GM19397 (cell line): ENCODE measurements around the gene TMEM92.
"Not testable (repeated sequence)": the region's sequence is repeated elsewhere in the genome, so short reads cannot be mapped to it uniquely, and the experiment has no call there.

ENCODE experiments used
- ATAC-seq: cut with Tn5 transposase; IDR thresholded peaks from one replicate; pipeline ENCODE4 v1.9.1; 2021; ENCODE audit warnings: mild to moderate bottlenecking, moderate library complexity; ENCODE audit not compliant: unreplicated experiment

The TMEM92 gene

GRCh38 chr17:50261051-50261915 is 13.0 kb upstream of the TMEM92 start:
- no peak for ATAC-seq

DNA sequence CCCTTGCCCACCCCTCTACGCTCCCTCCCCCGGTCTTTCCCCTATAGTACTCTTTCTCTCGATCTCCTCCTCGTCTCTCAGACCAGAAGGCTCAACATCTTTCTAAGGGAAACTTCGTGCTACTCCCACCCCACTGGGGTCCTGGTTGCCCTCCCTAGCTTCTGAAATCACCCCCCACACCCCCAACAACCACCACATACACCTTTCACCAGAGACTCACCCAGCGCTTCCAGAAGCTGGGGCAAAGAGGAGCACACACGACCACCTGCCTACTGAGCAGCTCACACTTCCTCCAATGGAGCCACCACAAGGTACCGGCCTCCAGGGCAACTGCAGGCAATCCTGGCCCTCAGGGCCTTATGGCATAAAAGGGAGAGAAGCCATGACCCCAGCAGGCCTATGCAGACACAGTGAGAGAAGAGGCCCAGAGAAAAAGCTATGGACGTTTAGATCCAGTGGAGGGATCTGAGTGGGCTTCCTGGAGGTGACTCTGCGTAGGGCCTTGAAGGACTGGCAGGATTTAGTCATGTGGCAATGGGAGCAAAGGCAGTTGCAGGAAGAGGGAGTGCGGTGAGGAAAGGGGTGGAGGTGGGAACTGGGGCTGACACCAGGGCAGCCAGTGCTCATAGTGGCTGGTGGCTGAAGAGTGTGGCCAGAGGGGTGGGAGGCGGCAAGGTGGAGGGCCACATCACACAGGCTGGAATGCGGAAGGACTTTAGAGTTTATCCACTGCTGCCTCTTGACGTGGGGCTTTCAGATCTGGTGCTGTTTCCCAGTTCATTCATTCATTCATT is 12.1 kb upstream of the TMEM92 start:
- ATAC-seq: no peak

DNA sequence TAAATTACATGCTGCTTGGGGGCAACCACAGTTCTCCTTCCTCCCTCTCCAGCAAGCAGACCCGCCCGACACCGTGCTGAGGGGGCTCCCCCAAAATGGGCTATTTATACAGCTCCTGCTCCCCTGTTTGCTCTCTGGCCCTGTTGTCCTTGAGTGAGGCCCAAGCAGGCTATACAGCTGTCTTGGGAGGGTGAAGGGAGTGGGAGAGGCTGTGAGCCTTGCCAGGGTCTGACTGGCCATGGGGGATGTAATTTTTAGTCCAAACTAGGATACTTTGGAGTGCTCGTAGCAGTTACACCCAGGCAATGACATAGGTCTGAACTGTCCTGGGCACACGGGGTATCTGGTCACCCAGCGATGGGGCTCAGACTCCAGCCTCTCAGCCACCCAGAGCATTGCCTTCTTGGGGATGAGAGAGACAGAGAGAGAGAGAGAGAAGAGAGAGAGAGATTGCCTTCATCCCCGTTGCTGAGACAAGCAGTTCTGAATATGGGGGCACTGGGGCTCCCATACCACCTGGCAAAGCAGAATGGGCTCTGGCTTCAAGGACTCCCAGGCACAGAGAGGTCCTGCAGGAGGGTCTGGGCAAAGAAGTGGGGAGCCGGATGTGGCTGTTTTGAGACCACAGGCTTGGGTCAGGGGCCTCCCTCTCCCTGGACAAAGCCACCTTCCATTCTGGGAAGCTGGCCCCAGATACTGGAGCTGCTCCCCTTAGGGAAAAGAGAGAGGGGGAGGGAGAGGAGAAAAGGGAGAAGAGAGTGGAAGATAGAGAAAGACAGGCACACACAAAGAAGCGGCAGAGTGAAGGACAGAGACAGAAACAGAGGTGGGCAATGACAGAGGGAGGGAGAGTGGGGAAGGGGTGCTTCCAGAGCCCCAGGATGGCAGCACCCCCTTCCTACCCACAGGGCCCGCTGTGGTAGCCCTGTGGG is 10.7 kb upstream of the TMEM92 start:
- ATAC-seq: no peak

- ATAC-seq: no peak
Observed at GRCh38 chr17:50264263-50265113, 9.8 kb upstream of the TMEM92 start.

GRCh38 chr17:50265212-50265611 is 9.1 kb upstream of the TMEM92 start:
- no peak for ATAC-seq

DNA sequence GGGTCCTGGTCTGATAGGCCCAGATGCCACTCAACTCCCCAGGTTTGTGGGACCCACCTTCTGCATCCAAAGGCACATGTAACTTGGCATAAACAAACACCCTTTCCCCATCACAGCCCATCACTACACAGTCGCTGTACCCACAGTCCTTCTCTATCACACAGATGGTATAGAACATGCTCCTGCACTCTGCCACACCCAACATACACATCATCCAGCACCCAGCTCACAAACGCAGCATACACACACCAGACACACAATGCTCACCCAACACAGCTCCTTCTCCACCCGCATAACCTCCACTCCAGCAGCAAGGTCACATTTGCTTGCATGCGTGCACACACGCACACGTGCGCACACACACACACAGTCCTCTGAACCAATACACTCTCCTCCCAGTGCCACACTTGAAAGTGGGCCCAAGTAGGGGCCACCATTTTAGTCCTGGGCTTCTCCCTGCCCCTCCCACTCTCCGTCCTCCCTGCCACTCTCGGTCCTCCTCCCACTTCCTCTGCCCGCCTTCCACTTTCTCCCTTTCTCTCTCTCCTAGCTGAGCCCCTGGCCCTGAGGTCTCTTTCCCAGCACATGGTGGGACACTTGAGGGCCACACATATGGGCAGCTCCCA is 8.5 kb upstream of the TMEM92 start:
- no peak for ATAC-seq

DNA sequence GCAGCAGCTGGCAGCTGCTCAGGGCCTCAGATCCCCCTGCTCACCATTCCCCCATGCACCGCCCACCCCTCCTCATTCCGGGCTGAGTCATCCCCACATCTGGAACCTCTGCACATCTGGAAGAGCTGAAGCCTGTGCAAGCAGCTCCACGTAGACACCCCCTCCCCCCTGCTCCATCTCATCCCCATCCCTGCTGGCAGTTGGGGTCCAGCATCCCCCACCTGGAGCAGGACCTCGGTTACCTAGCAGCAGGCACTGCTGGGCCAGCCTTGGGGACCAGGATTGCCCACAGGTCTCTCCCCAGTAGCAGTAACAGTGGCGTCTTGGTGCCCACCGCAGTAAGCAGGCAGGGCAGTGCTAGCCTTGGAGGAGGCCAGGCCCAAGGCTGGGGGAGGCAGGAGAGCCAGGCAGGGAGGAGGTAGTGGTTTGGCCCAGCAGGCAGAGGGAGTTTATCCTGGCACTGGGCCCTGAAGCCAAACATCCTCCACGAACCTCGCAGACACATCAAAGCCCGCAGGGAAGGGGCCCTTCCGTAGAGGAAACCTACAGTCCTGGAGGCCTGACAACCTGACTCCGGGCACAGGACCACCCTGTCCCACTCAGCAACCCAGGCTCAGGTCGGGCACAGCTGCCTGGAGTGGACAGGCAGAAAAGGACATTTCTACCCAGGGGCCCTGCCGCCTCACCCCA is 7.7 kb upstream of the TMEM92 start:
- ATAC-seq: no peak

DNA sequence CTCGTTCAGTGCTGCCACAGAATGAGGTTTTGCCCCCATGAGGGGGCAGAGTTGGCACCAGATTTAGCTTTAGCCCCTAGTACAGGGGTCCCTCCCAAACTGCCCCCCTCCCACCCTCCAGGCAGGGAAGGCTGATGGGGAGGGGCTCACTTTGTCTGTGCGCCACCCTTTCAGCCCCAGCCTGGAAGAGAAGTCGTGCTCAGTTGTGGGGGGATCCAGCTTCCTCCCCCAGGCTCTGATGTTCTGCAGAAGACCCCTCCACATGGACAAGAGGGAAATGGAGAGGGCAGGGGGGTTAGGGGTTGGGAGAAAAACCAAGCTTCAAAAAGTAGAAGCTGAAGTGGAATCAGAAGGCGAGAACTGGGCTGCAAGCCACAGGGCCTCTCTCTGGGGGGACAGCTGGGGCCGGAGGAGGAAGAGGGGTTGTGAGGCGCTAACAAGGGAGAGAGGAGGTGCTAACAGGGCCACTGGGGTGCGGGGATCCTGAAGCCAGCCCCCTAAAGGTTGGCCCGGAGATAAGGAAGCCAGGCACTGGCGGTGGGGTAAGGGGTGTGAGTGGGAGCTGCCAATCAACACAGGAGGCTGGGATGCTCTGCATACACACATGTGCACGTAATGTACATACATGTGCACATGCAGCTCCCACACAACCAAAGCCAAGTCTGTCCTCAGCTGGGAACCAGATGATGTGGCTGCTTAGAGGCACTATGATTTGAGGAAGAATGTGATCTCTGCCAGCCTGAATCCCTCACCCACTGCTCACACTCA is 7.0 kb upstream of the TMEM92 start:
- ATAC-seq: no peak

GRCh38 chr17:50268026-50268425 is 6.2 kb upstream of the TMEM92 start:
- ATAC-seq: no peak

GRCh38 chr17:50268743-50269275 is 5.5 kb upstream of the TMEM92 start:
- ATAC-seq: no peak

DNA sequence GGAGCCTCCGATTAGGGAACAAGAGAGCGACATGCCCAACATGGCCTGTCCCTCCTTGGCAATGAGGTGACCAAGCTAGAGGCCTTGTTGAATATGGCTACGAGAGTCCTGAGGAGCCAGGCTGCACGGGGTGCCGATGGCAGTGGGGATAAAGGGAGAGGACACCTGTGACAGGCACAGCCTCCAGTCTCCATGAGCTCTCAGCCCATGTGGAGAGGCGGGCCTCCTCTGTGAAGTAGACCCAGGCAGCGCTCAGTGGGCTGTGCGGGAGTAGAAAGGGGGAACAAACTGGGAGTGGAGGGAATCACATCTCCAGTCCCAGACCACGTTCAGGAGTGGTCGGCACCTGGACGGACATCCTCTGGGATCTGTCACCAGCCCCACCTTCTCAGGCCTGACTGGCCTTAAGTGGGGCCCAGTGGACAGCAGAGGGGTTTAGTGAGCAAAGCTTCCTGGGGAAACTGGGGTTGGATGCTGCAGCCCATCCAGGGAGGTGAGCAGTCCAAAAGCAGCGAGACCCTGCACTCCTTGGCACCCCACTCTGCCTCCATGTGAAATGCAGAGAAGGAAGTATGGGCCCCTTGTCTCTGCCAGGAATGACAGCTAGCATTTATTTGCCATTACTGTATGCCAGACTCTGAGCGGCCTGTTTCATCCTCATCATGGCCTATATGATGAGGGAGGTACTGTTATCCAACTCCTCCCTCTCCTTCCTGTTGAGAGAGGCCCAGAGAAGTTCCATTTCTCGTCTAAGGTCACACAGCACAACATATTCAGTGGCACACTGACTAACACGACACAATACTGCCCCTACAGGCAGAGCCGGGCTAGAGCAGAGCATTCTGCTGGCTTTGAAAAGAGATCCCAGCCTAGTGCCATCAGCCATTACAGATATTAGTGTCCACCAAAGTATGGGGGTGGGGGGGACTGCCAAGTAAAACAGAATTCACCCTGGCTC is 4.5 kb upstream of the TMEM92 start:
- ATAC-seq: no peak

- no peak for ATAC-seq
Observed at GRCh38 chr17:50270435-50271362, 3.6 kb upstream of the TMEM92 start.

- not testable (repeated sequence) for ATAC-seq
Observed at GRCh38 chr17:50271363-50271750, 2.9 kb upstream of the TMEM92 start.

- no peak for ATAC-seq
Observed at GRCh38 chr17:50272246-50272645, 2.0 kb upstream of the TMEM92 start.

GRCh38 chr17:50272711-50273653 is 1.3 kb upstream of the TMEM92 start:
- no peak for ATAC-seq
